ENCODE results near the gene FAM32A. TPM values are rescaled to one million over a fixed set of nuclear protein-coding genes. Genes with fewer than 3 reads are reported as not detected.

FAM32A gene
- total RNA-seq, 2 donors from 2014 or later: 74.8 to 75.5 TPM

DNA sequence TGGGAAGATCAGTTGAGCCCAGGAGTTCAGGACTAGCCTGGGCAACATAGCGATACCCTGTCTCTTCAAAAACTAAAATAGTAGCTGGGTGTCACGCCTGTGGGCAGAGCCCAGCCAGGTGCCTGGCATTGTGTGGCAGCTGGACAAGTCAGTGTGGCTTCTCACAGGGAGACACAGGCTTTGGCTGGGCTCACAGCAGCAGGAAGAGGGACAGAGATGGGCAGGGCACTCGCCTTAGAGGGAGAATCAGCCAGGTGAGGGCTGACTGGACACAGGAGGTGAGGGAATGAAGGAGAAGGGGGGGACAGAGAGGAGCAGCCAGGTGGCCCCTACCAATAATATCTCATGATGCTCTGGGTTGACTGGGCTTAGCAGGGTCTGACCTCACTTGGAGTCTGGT is 3.3 kb downstream of the FAM32A start:
- Histone ChIP-seq H3K36me3 (peaks cover 26% of the 10 kb centered on the region), H3K4me3 (no peak overlapping the region)

DNA sequence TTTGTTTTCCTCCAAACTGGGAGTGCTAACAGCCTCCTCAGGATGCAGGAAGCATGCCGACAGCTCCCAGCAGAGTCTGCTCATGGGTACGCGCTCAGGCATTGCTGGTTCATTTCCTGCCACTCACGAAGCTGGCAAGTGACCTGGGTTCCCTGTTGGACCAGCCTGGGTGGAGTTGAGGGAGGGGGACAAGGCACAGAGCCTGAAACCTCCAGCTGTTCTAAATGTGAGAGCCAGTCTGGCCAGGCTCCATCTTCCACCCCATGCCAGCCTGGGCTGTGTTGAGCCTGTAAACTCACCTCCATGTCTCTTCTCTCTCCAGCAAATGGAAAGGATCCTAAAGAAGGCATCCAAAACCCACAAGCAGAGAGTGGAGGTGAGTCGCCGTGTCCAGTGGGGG is 5.0 kb downstream of the FAM32A start:
- Histone ChIP-seq H3K27ac (no peak overlapping the region), H3K9me3 (no peaks in the 10 kb centered on the region), H3K36me3 (peaks cover 26% of the 10 kb centered on the region), H3K4me1 (ENCODE audit: control insufficient read depth in 1 of 2, low read depth in 2 of 2) (peaks cover 12 to 31% of the 10 kb centered on the region in 2 donors), H3K27me3 (replicated peaks; ENCODE audit: insufficient read depth) (no peaks in the 10 kb centered on the region), H3K4me3 (no peak overlapping the region)
- TF ChIP-seq, protein P1, sequence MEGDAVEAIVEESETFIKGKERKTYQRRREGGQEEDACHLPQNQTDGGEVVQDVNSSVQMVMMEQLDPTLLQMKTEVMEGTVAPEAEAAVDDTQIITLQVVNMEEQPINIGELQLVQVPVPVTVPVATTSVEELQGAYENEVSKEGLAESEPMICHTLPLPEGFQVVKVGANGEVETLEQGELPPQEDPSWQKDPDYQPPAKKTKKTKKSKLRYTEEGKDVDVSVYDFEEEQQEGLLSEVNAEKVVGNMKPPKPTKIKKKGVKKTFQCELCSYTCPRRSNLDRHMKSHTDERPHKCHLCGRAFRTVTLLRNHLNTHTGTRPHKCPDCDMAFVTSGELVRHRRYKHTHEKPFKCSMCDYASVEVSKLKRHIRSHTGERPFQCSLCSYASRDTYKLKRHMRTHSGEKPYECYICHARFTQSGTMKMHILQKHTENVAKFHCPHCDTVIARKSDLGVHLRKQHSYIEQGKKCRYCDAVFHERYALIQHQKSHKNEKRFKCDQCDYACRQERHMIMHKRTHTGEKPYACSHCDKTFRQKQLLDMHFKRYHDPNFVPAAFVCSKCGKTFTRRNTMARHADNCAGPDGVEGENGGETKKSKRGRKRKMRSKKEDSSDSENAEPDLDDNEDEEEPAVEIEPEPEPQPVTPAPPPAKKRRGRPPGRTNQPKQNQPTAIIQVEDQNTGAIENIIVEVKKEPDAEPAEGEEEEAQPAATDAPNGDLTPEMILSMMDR (IDR thresholded peaks at IDR 0.05): no peak
- ATAC-seq (ENCODE audit: insufficient number of reproducible peaks, low FRiP score, low read depth) (no peak), DNase-seq (ENCODE audit: low spot score) (no peak)

More for the DNA sequence above, 3.3 kb downstream of the FAM32A start:
- Histone ChIP-seq H3K27ac (no peak overlapping the region), H3K4me1 (ENCODE audit: control insufficient read depth in 1 of 2, low read depth in 2 of 2) (peaks cover 12 to 31% of the 10 kb centered on the region in 2 donors), H3K27me3 (replicated peaks; ENCODE audit: insufficient read depth) (no peaks in the 10 kb centered on the region), H3K9me3 (no peaks in the 10 kb centered on the region)
- ATAC-seq (ENCODE audit: insufficient number of reproducible peaks, low FRiP score, low read depth): no peak
- TF ChIP-seq, protein P1 (IDR thresholded peaks at IDR 0.05): no peak
- DNase-seq (ENCODE audit: low spot score): no peak

DNA sequence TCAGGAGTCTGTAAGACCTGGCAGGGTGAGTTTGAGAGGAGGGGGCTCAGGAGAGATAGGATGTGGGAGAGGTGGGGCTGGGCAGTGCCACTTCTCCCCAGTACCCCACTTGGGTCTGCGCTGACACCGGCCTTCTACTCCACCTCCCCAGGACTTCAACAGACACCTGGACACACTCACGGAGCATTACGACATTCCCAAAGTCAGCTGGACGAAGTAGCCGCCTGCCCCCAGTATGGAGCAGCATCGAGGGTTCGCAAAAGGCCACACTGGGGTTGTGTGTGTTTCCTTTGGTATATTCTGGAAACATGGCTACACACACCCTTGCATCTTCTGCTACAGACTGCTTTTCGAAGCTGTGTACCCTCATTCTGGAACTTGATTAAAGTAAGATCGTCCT is 5.5 kb downstream of the FAM32A start:
- Histone ChIP-seq H3K36me3 (peaks cover 26% of the 10 kb centered on the region), H3K4me1 (ENCODE audit: control insufficient read depth in 1 of 2, low read depth in 2 of 2) (peaks cover 12 to 30% of the 10 kb centered on the region in 2 donors), H3K27ac (no peak overlapping the region), H3K27me3 (replicated peaks; ENCODE audit: insufficient read depth) (no peaks in the 10 kb centered on the region), H3K9me3 (no peaks in the 10 kb centered on the region), H3K4me3 (no peak overlapping the region)
- DNase-seq (ENCODE audit: low spot score) (no peak), ATAC-seq (ENCODE audit: insufficient number of reproducible peaks, low FRiP score, low read depth) (no peak)
- TF ChIP-seq, protein P1 (IDR thresholded peaks at IDR 0.05): no peak

DNA sequence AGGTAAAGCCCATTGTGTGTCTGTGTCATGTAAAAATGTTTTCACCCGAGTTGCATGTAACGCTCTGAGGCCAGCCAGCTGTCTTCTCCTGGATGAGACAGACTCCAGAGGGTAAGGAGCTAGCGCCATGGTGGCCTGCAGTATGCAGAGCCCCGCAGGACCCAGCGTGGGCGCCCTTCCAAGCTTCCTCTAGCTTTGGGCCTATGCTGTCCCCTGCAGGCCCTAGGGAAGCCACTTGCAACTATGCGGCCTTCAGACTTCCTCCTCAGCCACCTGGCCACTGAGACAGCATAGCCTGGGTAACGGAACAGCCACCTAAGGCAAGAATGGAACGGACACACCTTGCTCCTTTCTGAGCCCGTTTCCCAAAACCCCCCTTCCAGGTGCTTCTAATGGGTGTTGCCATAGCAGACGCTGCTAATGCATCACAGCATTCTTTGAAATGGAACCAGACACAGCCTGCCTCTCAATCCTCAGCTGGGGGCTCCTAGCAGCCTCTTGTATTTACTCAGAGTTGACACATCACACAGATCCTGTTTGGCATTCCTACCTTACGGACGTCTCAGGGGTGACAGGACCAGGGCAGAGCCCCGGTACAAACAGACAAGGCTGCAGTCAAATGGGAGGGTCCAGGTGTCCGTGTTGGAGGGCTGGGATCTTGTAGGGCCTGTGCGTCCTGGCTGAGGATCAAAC is 6.2 kb downstream of the FAM32A start:
- no peak overlapping the region for H3K27ac ChIP-seq
- no peak overlapping the region for H3K4me3 ChIP-seq
- H3K27me3 ChIP-seq (replicated peaks; ENCODE audit: insufficient read depth): no peaks in the 10 kb centered on the region
- peaks cover 7 to 24% of the 10 kb centered on the region in 2 donors for H3K4me1 ChIP-seq (ENCODE audit: control insufficient read depth in 1 of 2, low read depth in 2 of 2)
- DNase-seq (ENCODE audit: low spot score) (no peak), ATAC-seq (ENCODE audit: insufficient number of reproducible peaks, low FRiP score, low read depth) (no peak)
- TF ChIP-seq, protein P1 (IDR thresholded peaks at IDR 0.05): no peak
- H3K36me3 ChIP-seq: peaks cover 26% of the 10 kb centered on the region
- no peaks in the 10 kb centered on the region for H3K9me3 ChIP-seq

DNA sequence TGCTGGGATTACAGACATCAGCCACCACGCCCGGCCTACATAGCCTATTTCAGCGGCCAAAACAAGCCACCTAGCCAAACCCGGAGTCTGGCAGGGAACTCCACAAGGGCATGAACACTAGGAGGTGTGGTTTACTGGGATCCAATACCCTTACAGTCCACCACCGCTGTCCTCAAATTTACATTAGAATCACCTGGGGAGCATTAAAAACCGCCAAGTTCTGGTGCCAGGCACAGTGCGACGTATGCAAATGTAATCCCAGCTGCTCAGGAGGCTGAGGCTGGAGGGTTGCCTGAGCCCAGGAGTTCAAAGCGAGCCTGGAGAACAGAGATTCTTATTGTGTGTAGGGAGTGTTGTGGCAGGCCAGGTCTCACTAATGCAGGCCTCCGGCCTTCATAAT is 8.3 kb downstream of the FAM32A start:
- no peaks in the 10 kb centered on the region for H3K9me3 ChIP-seq
- peaks cover 23% of the 10 kb centered on the region for H3K36me3 ChIP-seq
- no peak for DNase-seq (ENCODE audit: low spot score)
- no peaks in the 10 kb centered on the region for H3K27me3 ChIP-seq (replicated peaks; ENCODE audit: insufficient read depth)
- no peak overlapping the region for H3K27ac ChIP-seq
- TF ChIP-seq, protein P1 (IDR thresholded peaks at IDR 0.05): no peak
- peaks cover 6 to 11% of the 10 kb centered on the region in 2 donors for H3K4me1 ChIP-seq (ENCODE audit: control insufficient read depth in 1 of 2, low read depth in 2 of 2)
- H3K4me3 ChIP-seq: no peak overlapping the region
- ATAC-seq (ENCODE audit: insufficient number of reproducible peaks, low FRiP score, low read depth): no peak

Data from thoracic aorta (tissue), 2 donors.